Measurements from ENCODE around the gene NRP2.

- TF ChIP-seq BHLHE40 (IDR thresholded peaks at IDR 0.05; ENCODE audit: low read depth, low read length), result no peak
- no peak for TF ChIP-seq CEBPB (IDR thresholded peaks at IDR 0.05)
- no peak for TF ChIP-seq POLR2A (IDR thresholded peaks at IDR 0.05; ENCODE audit: low read length)
- TF ChIP-seq CTCF (IDR thresholded peaks at IDR 0.05), result no peak
- TF ChIP-seq RFX5 (IDR thresholded peaks at IDR 0.05), result no peak
- no peak for TF ChIP-seq TP53 (CRISPR knock-in tag; IDR thresholded peaks at IDR 0.05)
- no peak for TF ChIP-seq CBX2 (IDR thresholded peaks at IDR 0.05; ENCODE audit: borderline replicate concordance, low read depth)
- TF ChIP-seq RCOR1 (IDR thresholded peaks at IDR 0.05; ENCODE audit: low read depth, low read length), result no peak
- no peak for TF ChIP-seq EP300 (IDR thresholded peaks at IDR 0.05)
- TF ChIP-seq CHD2 (IDR thresholded peaks at IDR 0.05; ENCODE audit: low read length, partially characterized antibody), result no peak
- no peak for TF ChIP-seq JUNB (IDR thresholded peaks at IDR 0.05)
- TF ChIP-seq MAZ (IDR thresholded peaks at IDR 0.05; ENCODE audit: borderline replicate concordance, low read depth, low read length), result no peak
- no peak for TF ChIP-seq MAFK (IDR thresholded peaks at IDR 0.05; ENCODE audit: partially characterized antibody)
- TF ChIP-seq CHD4 (IDR thresholded peaks at IDR 0.05; ENCODE audit: borderline replicate concordance), result no peak
These were observed 19.2 kb downstream of the NRP2 start for GRCh38 chr2:205701509-205701908.

All from A549 (cell line).